ENCODE data around the gene TGFBR3. TPM values are rescaled to one million over a fixed set of nuclear protein-coding genes. Genes with fewer than 3 reads are reported as not detected.

The TGFBR3 gene
- total RNA-seq, 1 experiment from 2014 or later: 2.4 TPM

- no peak for DNase-seq
- Histone ChIP-seq H4K5ac (ENCODE audit: insufficient read length, low read depth, low read length) (no peak overlapping the region), H4K20me1 (ENCODE audit: control insufficient read depth, insufficient read depth, insufficient read length) (no peaks in the 10 kb centered on the region), H3K79me2 (ENCODE audit: insufficient read depth, low read length) (no peaks in the 10 kb centered on the region), H2BK120ac (ENCODE audit: low read depth, low read length, poor library complexity, severe bottlenecking) (no peak overlapping the region), H2BK5ac (ENCODE audit: insufficient read length, low read length) (no peak overlapping the region), H3K9ac (ENCODE audit: extremely low read depth, insufficient read length, low read length) (no peak overlapping the region), H3K4ac (ENCODE audit: low read depth, low read length) (no peak overlapping the region), H3K9me3 (ENCODE audit: control insufficient read depth, low read depth, low read length) (no peaks in the 10 kb centered on the region), H2BK12ac (ENCODE audit: insufficient read length, low read depth, low read length) (no peak overlapping the region), H2BK20ac (ENCODE audit: low read depth, low read length, poor library complexity, severe bottlenecking) (no peak overlapping the region), H3K4me2 (ENCODE audit: insufficient read depth, insufficient read length, low read length) (no peak overlapping the region), H4K8ac (replicated peaks; ENCODE audit: insufficient read length, low read depth, low read length) (no peak overlapping the region), H2AK5ac (ENCODE audit: insufficient read length, low read length) (no peak overlapping the region), H3K79me1 (ENCODE audit: insufficient read depth, low read depth, low read length, poor library complexity, severe bottlenecking) (no peaks in the 10 kb centered on the region), H3K23ac (ENCODE audit: insufficient read length, low read depth, low read length) (no peak overlapping the region), H3K23me2 (ENCODE audit: insufficient read length, low read depth, low read length, poor library complexity, severe bottlenecking) (no peaks in the 10 kb centered on the region), H3K4me1 (ENCODE audit: insufficient read depth, low read length) (peaks cover 3% of the 10 kb centered on the region; the same call in 1 of the 2 replicates), H3T11ph (ENCODE audit: low read length) (no peak overlapping the region), H2AFZ (ENCODE audit: low read length) (no peak overlapping the region), H3K14ac (ENCODE audit: insufficient read depth, low read length) (no peak overlapping the region), H3K18ac (ENCODE audit: insufficient read length, low read depth, low read length) (no peak overlapping the region), H3K27ac (ENCODE audit: insufficient read length, low read depth, low read length) (no peak overlapping the region), H3K56ac (ENCODE audit: insufficient read length, low read depth, low read length) (no peak overlapping the region), H3K27me3 (ENCODE audit: insufficient read depth, low read length) (no peaks in the 10 kb centered on the region), H2BK15ac (ENCODE audit: low read depth, low read length) (no peak overlapping the region), H4K91ac (ENCODE audit: insufficient read length, low read depth, low read length) (no peak overlapping the region)
- Mint-ChIP-seq H3K9me3 (no peaks in the 10 kb centered on the region), H3K4me1 (peaks cover 36 to 40% of the 10 kb centered on the region in 2 experiments), H3K4me3 (no peak overlapping the region), H3K36me3 (ENCODE audit: insufficient read depth in 1 of 3, low read depth in 3 of 3) (no peaks in the 10 kb centered on the region), H3K27ac (peak overlapping the region; percentile 26 to 42 (median 35)), H3K27me3 (ENCODE audit: low read depth) (peaks cover 2% of the 10 kb centered on the region)
- no CpG with 5 or more reads among the region's 5 CpGs for WGBS (ENCODE audit: extremely low coverage, insufficient read length, low lambda C conversion rate)
- no peak for TF ChIP-seq CTCF (conservative IDR thresholded peaks at IDR 0.05)
Observed at GRCh38 chr1:91778964-91779363, 107.0 kb downstream of the TGFBR3 start.
